DOHH2 (cell line): ENCODE data around the gene ZNF154.

ENCODE experiments used
- H3F3A ChIP-seq: fragments of 200-600 bp; sonication (generic), shearing (Covaris generic); 2 replicates; pipeline ENCODE4 v1.6.0; 2016; ENCODE audit warnings: antibody characterized with exemption, mild to moderate bottlenecking; ENCODE audit not compliant: control insufficient read depth, insufficient read depth
- H3K27ac ChIP-seq: fragments of 200-600 bp; sonication (generic); 2 replicates; pipeline ENCODE4 v1.5.1; 2014; ENCODE audit warnings: low read depth, mild to moderate bottlenecking, low read length, moderate library complexity
- H3K27me3 ChIP-seq: fragments of 200-600 bp; sonication (generic); 2 replicates; pipeline ENCODE4 v1.6.1; 2014; ENCODE audit warnings: mild to moderate bottlenecking, low read length, mixed read lengths; ENCODE audit not compliant: control insufficient read depth
- H3K36me3 ChIP-seq: fragments of 200-600 bp; sonication (generic); 2 replicates; pipeline ENCODE4 v1.6.1; 2014; ENCODE audit warnings: mild to moderate bottlenecking, low read length, moderate library complexity, mixed read lengths; ENCODE audit not compliant: control insufficient read depth
- H3K4me1 ChIP-seq: fragments of 200-600 bp; sonication (generic); 2 replicates; pipeline ENCODE4 v1.6.1; 2014; ENCODE audit warnings: mild to moderate bottlenecking, low read length, mixed read lengths; ENCODE audit not compliant: control insufficient read depth
- H3K4me2 ChIP-seq: fragments of 200-600 bp; sonication (generic); 2 replicates; pipeline ENCODE4 v1.6.0; 2014; ENCODE audit warnings: mild to moderate bottlenecking, low read length, moderate library complexity
- H3K4me3 ChIP-seq: fragments of 200-600 bp; sonication (generic); 2 replicates; pipeline ENCODE4 v1.5.1; 2014; ENCODE audit warnings: mild to moderate bottlenecking, low read length, mixed read lengths
- H3K79me2 ChIP-seq: fragments of 200-600 bp; sonication (generic); 2 replicates; pipeline ENCODE4 v1.6.1; 2014; ENCODE audit warnings: mild to moderate bottlenecking, low read length, mixed read lengths; ENCODE audit not compliant: control insufficient read depth
- H3K9me2 ChIP-seq: fragments of 200-600 bp; sonication (generic); replicated peaks from 2 replicates; pipeline ENCODE4 v1.6.1; 2014; ENCODE audit warnings: mild to moderate bottlenecking, low read length, mixed read lengths; ENCODE audit not compliant: control insufficient read depth
- H3K9me3 ChIP-seq: fragments of 200-600 bp; sonication (generic); 2 replicates; pipeline ENCODE4 v1.6.1; 2014; ENCODE audit warnings: antibody characterized with exemption, low read length, mixed read lengths; ENCODE audit not compliant: control insufficient read depth, insufficient read depth
- H4K20me1 ChIP-seq: fragments of 200-600 bp; sonication (generic); 2 replicates; pipeline ENCODE4 v1.6.0; 2014; ENCODE audit warnings: low read depth, mild to moderate bottlenecking, antibody characterized with exemption, low read length, moderate library complexity; ENCODE audit not compliant: control insufficient read depth, insufficient read depth
- CTCF ChIP-seq: fragments of 200-600 bp; sonication (generic); IDR thresholded peaks from one replicate; pipeline ENCODE4 v1.5.1; 2014; ENCODE audit warnings: antibody characterized with exemption, mild to moderate bottlenecking, low read depth, low read length; ENCODE audit not compliant: poor library complexity, severe bottlenecking
- EZH2phosphoT487 ChIP-seq: fragments of 200-600 bp; sonication (generic); IDR thresholded peaks from 2 replicates; pipeline ENCODE4 v1.6.1; 2017; ENCODE audit warnings: borderline replicate concordance, mild to moderate bottlenecking, antibody characterized with exemption, low read length, moderate library complexity, mixed read lengths

Gene ZNF154

GRCh38 chr19:57665261-57665806 is 43.7 kb downstream of the ZNF154 start:
- Histone ChIP-seq H3K4me3 (no peak overlapping the region), H3K4me1 (no peaks in the 10 kb centered on the region), H3F3A (no peaks in the 10 kb centered on the region), H3K9me2 (no peaks in the 10 kb centered on the region), H3K36me3 (no peaks in the 10 kb centered on the region), H3K79me2 (no peaks in the 10 kb centered on the region), H4K20me1 (no peaks in the 10 kb centered on the region), H3K4me2 (no peak overlapping the region), H3K27me3 (no peaks in the 10 kb centered on the region), H3K27ac (no peak overlapping the region), H3K9me3 (peaks cover 18% of the 10 kb centered on the region; the same call in 1 of the 2 replicates)
- no peak for TF ChIP-seq CTCF
- TF ChIP-seq EZH2phosphoT487: no peak

GRCh38 chr19:57664269-57665127 is 44.5 kb downstream of the ZNF154 start:
- Histone ChIP-seq H3F3A (no peaks in the 10 kb centered on the region), H3K4me3 (no peak overlapping the region), H3K36me3 (no peaks in the 10 kb centered on the region), H3K4me2 (no peak overlapping the region), H4K20me1 (no peaks in the 10 kb centered on the region), H3K79me2 (no peaks in the 10 kb centered on the region), H3K27ac (no peak overlapping the region), H3K9me3 (peaks cover 18% of the 10 kb centered on the region; the same call in 1 of the 2 replicates), H3K27me3 (no peaks in the 10 kb centered on the region), H3K4me1 (no peaks in the 10 kb centered on the region), H3K9me2 (no peaks in the 10 kb centered on the region)
- TF ChIP-seq CTCF (no peak), EZH2phosphoT487 (no peak)

- no peak overlapping the region for H3K4me2 ChIP-seq
- TF ChIP-seq EZH2phosphoT487 (no peak), CTCF (no peak)
Observed at GRCh38 chr19:57656346-57656745, 52.7 kb downstream of the ZNF154 start.

More at GRCh38 chr19:57656346-57656745, 52.7 kb downstream of the ZNF154 start:
- no peak overlapping the region for H3K4me3 ChIP-seq
- H3F3A ChIP-seq: no peaks in the 10 kb centered on the region
- no peaks in the 10 kb centered on the region for H3K9me2 ChIP-seq
- H3K27ac ChIP-seq: no peak overlapping the region
- no peaks in the 10 kb centered on the region for H4K20me1 ChIP-seq
- H3K4me1 ChIP-seq: no peaks in the 10 kb centered on the region
- H3K79me2 ChIP-seq: no peaks in the 10 kb centered on the region
- H3K27me3 ChIP-seq: no peaks in the 10 kb centered on the region
- peaks cover 18% of the 10 kb centered on the region; the same call in 1 of the 2 replicates for H3K9me3 ChIP-seq
- H3K36me3 ChIP-seq: no peaks in the 10 kb centered on the region
